ENCODE measurements around the gene RACK1.

RACK1 gene

GRCh38 chr5:181193656-181194055 lies 50.0 kb downstream of the RACK1 start:
- no peak for DNase-seq

GRCh38 chr5:181192337-181193046 lies 51.2 kb downstream of the RACK1 start:
- no peak for DNase-seq

- DNase-seq, result no peak
Observed at GRCh38 chr5:181191526-181192336, 52.0 kb downstream of the RACK1 start.

GRCh38 chr5:181190711-181191525 lies 52.8 kb downstream of the RACK1 start:
- no peak for DNase-seq

GRCh38 chr5:181189962-181190710 lies 53.6 kb downstream of the RACK1 start:
- no peak for DNase-seq

- no peak for DNase-seq
Observed at GRCh38 chr5:181189363-181189961, 54.2 kb downstream of the RACK1 start.

- no peak for DNase-seq
Observed at GRCh38 chr5:181188700-181189362, 54.9 kb downstream of the RACK1 start.

GRCh38 chr5:181187500-181188213 lies 56.0 kb downstream of the RACK1 start:
- DNase-seq, result no peak

- no peak for DNase-seq
Observed at GRCh38 chr5:181186986-181187499, 56.7 kb downstream of the RACK1 start.
